ENCODE measurements around the gene FBXO4.

DNA sequence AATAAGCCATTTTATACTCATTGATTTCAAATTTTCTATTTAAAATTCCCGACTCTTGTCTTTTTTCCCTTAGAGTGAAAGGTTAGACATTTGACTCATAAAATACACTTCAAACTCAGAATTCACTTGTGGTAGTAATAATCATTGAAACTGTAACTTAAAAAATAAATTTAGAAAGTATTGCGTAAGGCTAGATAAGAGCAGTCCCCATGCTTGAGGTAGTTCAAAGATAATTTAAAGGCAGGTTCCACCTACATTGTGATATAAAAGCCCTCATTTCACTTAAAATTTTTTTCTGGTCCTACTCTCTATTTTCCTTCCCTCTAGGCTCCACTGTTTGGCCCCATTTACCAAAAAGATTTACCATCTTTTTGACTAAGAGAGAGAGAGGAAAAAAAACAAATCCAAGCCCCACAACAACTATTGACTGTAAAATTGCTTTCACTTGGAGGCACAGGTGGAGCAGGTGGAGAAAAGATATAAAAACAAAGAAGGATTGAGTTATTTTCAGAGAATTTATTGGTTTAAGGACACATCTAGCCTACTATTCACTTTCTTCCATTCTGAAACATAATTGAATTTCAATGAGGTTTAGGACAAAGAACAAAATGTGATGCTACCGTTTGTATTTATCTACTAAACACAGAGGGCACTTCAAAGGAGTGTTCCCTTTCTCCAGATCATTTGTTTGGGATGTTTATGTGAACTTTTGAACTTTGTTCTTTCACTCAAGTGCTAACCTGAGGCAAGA lies 61.0 kb downstream of the FBXO4 start:
- no peak for TF ChIP-seq EZH2 (IDR thresholded peaks at IDR 0.05; ENCODE audit: borderline replicate concordance, low read depth, low read length, severe bottlenecking)
- TF ChIP-seq, protein P1, sequence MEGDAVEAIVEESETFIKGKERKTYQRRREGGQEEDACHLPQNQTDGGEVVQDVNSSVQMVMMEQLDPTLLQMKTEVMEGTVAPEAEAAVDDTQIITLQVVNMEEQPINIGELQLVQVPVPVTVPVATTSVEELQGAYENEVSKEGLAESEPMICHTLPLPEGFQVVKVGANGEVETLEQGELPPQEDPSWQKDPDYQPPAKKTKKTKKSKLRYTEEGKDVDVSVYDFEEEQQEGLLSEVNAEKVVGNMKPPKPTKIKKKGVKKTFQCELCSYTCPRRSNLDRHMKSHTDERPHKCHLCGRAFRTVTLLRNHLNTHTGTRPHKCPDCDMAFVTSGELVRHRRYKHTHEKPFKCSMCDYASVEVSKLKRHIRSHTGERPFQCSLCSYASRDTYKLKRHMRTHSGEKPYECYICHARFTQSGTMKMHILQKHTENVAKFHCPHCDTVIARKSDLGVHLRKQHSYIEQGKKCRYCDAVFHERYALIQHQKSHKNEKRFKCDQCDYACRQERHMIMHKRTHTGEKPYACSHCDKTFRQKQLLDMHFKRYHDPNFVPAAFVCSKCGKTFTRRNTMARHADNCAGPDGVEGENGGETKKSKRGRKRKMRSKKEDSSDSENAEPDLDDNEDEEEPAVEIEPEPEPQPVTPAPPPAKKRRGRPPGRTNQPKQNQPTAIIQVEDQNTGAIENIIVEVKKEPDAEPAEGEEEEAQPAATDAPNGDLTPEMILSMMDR (IDR thresholded peaks at IDR 0.05; ENCODE audit: borderline replicate concordance, extremely low read depth, low read length, poor library complexity, severe bottlenecking): no peak
